Chondrocyte (in vitro differentiated cells): ENCODE data around the gene S100A16. TPM values are rescaled to one million over a fixed set of nuclear protein-coding genes. Genes with fewer than 3 reads are reported as not detected.
A peak's percentile ranks its signal among the peaks of the same experiment; 100 is the strongest.

Experiments used
- DNase-seq: peaks from one replicate; pipeline ENCODE4 v3.0.0; 2021; ENCODE audit warnings: mixed read lengths, low spot score
- H3K27ac Mint-ChIP-seq: one replicate; pipeline ENCODE4 v1.8.0; 2021; ENCODE audit warnings: mild to moderate bottlenecking, moderate library complexity, mixed read lengths; ENCODE audit not compliant: unreplicated experiment
- H3K27me3 Mint-ChIP-seq: 2 replicates; pipeline ENCODE4 v1.8.0; 2021; ENCODE audit warnings: low read depth, mixed read lengths
- H3K36me3 Mint-ChIP-seq: 2 replicates; pipeline ENCODE4 v1.8.0; 2021; ENCODE audit warnings: low read depth, mixed read lengths
- H3K4me1 Mint-ChIP-seq: 2 replicates; pipeline ENCODE4 v1.8.0; 2021; ENCODE audit warnings: low read depth, mild to moderate bottlenecking, mixed read lengths
- H3K4me3 Mint-ChIP-seq: one replicate; pipeline ENCODE4 v1.8.0; 2021; ENCODE audit warnings: mild to moderate bottlenecking, moderate library complexity, mixed read lengths; ENCODE audit not compliant: unreplicated experiment
- H3K9me3 Mint-ChIP-seq: 2 replicates; pipeline ENCODE4 v1.8.0; 2021; ENCODE audit warnings: low read depth, mixed read lengths
- CTCF ChIP-seq: fragments of 200-600 bp; sonication (generic); IDR thresholded peaks from 2 replicates; pipeline ENCODE4 v1.5.0; 2021; ENCODE audit warnings: antibody characterized with exemption, mild to moderate bottlenecking, moderate library complexity
- total RNA-seq: library from RNA; stranded (reverse); gene quantifications from 3 replicates; pipeline ENCODE4 v1.2.1, GENCODE V29; 2021

Gene S100A16
- total RNA-seq, 1 donor from 2014 or later: 111 TPM

DNA sequence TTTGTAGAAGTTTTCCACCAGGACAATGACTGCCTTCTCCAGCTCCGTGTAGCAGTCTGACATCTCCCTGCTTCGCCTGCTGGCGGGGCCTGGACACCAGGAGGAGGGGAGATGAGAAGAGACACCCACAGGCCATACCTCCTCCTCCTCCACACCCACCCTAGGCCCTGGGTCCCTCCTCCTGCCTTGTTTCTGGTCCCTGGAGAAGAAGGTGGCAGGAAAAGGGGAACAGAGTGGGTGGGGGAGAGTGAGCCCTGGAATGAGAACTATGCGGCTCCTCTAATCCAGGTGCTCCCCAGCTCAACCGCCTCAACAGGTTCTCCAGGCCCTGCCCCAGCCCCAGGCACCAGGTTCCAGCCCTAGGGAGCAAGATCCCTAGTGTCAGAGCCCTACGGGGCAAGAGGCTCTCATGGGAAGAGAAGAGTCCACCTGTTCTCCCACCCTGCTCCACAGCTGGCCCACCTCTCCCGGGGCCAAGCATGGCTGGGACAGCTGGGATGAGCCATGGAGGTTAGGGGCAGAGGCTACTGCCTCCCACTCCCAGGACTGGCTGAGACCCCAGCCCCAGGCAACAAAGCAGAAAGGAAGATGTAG, 4.8 kb downstream of the S100A16 start:
- Mint-ChIP-seq H3K4me3 (peak overlapping the region; percentile 73), H3K36me3 (peaks cover 5% of the 10 kb centered on the region)
- DNase-seq: no peak

DNA sequence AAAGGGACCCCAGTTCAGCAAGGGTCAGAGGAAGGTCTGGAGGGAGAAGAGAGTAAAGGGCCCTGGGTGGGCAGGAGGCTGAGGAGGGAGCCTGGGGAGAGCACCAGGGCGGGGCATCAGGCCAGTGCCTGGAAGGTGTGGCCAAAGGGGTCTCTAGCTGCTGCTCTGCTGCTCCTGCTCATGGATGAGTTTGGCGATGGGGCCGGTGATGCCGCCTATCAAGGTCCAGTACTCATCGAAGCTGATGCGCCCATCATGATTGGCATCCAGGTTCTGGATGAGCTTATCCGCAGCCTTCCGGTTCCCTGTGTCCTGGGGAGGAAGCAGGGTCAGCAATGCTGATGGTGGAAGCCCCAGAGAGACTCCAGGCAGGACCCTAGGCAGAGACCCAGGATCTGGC, 5.6 kb downstream of the S100A16 start:
- TF ChIP-seq CTCF: no peak
- peaks cover 47% of the 10 kb centered on the region for H3K4me1 Mint-ChIP-seq
- peak overlapping the region; percentile 66 for H3K27ac Mint-ChIP-seq
- no peak overlapping the region for H3K4me3 Mint-ChIP-seq
- no peaks in the 10 kb centered on the region for H3K27me3 Mint-ChIP-seq
- no peak for DNase-seq
- H3K9me3 Mint-ChIP-seq: no peaks in the 10 kb centered on the region
- H3K36me3 Mint-ChIP-seq: peaks cover 5% of the 10 kb centered on the region

More for the DNA sequence above, 4.8 kb downstream of the S100A16 start:
- Mint-ChIP-seq H3K4me1 (peaks cover 48% of the 10 kb centered on the region), H3K27ac (peak overlapping the region; percentile 97), H3K9me3 (no peaks in the 10 kb centered on the region), H3K27me3 (no peaks in the 10 kb centered on the region)
- TF ChIP-seq CTCF: no peak

DNA sequence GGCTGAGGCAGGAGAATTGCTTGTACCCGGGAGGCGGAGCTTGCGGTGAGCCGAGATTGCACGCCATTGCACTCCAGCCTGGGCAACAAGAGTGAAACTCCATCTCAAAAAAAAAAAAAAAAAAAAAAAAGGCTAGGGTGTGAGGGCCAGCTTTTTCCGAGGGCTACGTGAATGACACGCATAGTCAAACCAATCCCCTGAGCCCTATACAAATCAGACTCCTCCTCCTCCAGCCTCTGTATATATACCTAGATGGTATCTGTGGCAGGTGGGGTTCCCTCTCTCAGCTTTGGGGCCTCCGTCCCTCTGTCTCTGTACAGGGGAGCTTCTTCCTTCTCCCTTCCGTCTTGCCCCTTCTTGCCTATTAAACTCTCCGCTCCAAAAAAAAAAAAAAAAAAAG, 6.7 kb downstream of the S100A16 start:
- Mint-ChIP-seq H3K27me3 (no peaks in the 10 kb centered on the region), H3K9me3 (no peaks in the 10 kb centered on the region)
- no peak for TF ChIP-seq CTCF

DNA sequence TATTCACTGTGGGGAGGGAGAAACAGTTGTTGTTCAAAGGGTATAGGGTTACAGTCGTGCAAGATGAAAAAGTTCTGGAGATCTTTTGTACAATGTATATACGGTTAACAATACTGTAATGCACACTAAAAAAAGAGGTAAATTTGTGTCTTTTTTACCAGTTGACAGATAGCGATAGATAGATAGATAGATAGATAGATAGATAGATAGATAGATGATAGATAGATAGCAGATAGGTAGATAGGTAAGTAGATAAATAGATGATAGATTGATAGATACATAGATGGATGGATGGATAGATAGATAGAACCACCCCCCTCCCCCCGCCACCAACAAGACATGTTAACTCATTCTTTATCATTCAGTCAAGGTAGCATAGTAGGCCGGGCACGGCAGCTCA, 10.2 kb downstream of the S100A16 start:
- TF ChIP-seq CTCF: no peak
- no peaks in the 10 kb centered on the region for H3K27me3 Mint-ChIP-seq
- no peak for DNase-seq
- no peaks in the 10 kb centered on the region for H3K9me3 Mint-ChIP-seq
- peaks cover 5% of the 10 kb centered on the region for H3K4me1 Mint-ChIP-seq
- peaks cover 10% of the 10 kb centered on the region for H3K36me3 Mint-ChIP-seq
- no peak overlapping the region for H3K4me3 Mint-ChIP-seq
- no peak overlapping the region for H3K27ac Mint-ChIP-seq

More for the DNA sequence above, 6.7 kb downstream of the S100A16 start:
- H3K27ac Mint-ChIP-seq: no peak overlapping the region
- H3K36me3 Mint-ChIP-seq: peaks cover 8% of the 10 kb centered on the region
- peaks cover 36% of the 10 kb centered on the region for H3K4me1 Mint-ChIP-seq
- DNase-seq: no peak
- no peak overlapping the region for H3K4me3 Mint-ChIP-seq

DNA sequence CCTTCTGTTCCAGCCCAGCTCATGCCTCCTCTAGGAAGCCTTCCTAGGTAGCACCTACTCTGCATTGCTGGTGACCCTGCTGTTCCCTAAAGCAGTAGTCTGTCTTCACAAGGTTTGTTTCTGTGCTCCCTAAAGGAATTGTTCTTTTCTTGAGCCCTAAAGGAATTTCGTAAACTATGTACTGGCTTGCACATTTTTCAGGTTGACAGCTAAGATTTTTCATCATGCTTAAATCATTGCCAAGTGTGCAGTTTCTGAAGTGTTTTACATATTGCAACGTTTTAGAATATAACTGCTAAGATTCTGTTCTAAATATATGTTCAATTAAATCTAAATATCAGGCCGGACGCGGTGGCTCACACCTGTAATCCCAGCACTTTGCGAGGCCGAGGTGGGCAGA, 13.1 kb downstream of the S100A16 start:
- no peaks in the 10 kb centered on the region for H3K27me3 Mint-ChIP-seq
- H3K4me3 Mint-ChIP-seq: no peak overlapping the region
- DNase-seq: no peak
- H3K4me1 Mint-ChIP-seq: peaks cover 3% of the 10 kb centered on the region
- no peak overlapping the region for H3K27ac Mint-ChIP-seq
- peaks cover 4% of the 10 kb centered on the region for H3K36me3 Mint-ChIP-seq
- H3K9me3 Mint-ChIP-seq: no peaks in the 10 kb centered on the region
- TF ChIP-seq CTCF: no peak
